Neural progenitor cell (in vitro differentiated cells): ENCODE data around the gene TTC23L. TPM values are rescaled to one million over a fixed set of nuclear protein-coding genes. Genes with fewer than 3 reads are reported as not detected.

ENCODE experiments used
- DNase-seq: peaks from one replicate; pipeline ENCODE4 v3.0.0-alpha.2; 2016; ENCODE audit warnings: low spot score
- H2AFZ ChIP-seq: fragments of 200-600 bp; sonication (generic); replicated peaks from 2 replicates; pipeline ENCODE4 v1.6.1; 2016; ENCODE audit warnings: antibody characterized with exemption
- H3F3A ChIP-seq: fragments of 200-600 bp; sonication (generic); 2 replicates; pipeline ENCODE4 v1.6.1; 2016; ENCODE audit warnings: antibody characterized with exemption, low read depth
- H3K27ac ChIP-seq: fragments of 200-600 bp; sonication (generic); 2 replicates; pipeline ENCODE4 v1.5.1; 2016; ENCODE audit warnings: mild to moderate bottlenecking
- H3K27me3 ChIP-seq: fragments of 200-600 bp; sonication (generic); 2 replicates; pipeline ENCODE4 v1.6.1; 2016; ENCODE audit warnings: mild to moderate bottlenecking, moderate library complexity
- H3K36me3 ChIP-seq: fragments of 200-600 bp; sonication (generic); 2 replicates; pipeline ENCODE4 v1.5.1; 2016
- H3K4me1 ChIP-seq: fragments of 200-600 bp; sonication (generic); 2 replicates; pipeline ENCODE4 v1.6.1; 2016; ENCODE audit warnings: mixed run types
- H3K4me2 ChIP-seq: fragments of 200-600 bp; sonication (generic); 2 replicates; pipeline ENCODE4 v1.6.1; 2016
- H3K4me3 ChIP-seq: fragments of 200-600 bp; sonication (generic); 2 replicates; pipeline ENCODE4 v1.5.1; 2016
- H3K79me2 ChIP-seq: fragments of 200-600 bp; sonication (generic); 2 replicates; pipeline ENCODE4 v1.6.1; 2016; ENCODE audit warnings: low read depth
- H3K9ac ChIP-seq: fragments of 200-600 bp; sonication (generic); 2 replicates; pipeline ENCODE4 v1.6.1; 2016
- H3K9me3 ChIP-seq: fragments of 200-600 bp; sonication (generic); 2 replicates; pipeline ENCODE4 v1.5.1; 2016; ENCODE audit warnings: low read depth
- H4K20me1 ChIP-seq: fragments of 200-600 bp; sonication (generic); 2 replicates; pipeline ENCODE4 v1.6.1; 2016; ENCODE audit warnings: low read depth
- H3K27ac Mint-ChIP-seq: 3 replicates; pipeline ENCODE4 v1.8.0; 2021; ENCODE audit warnings: mixed read lengths
- H3K27me3 Mint-ChIP-seq: 2 replicates; pipeline ENCODE4 v1.8.0; 2022; ENCODE audit warnings: low read depth, mild to moderate bottlenecking, inconsistent platforms, moderate library complexity, mixed read lengths; ENCODE audit not compliant: insufficient read depth
- H3K36me3 Mint-ChIP-seq: 3 replicates; pipeline ENCODE4 v1.8.0; 2021; ENCODE audit warnings: mixed read lengths
- H3K4me1 Mint-ChIP-seq: 3 replicates; pipeline ENCODE4 v1.8.0; 2021; ENCODE audit warnings: mixed read lengths
- H3K4me3 Mint-ChIP-seq: 3 replicates; pipeline ENCODE4 v1.8.0; 2021; ENCODE audit warnings: mild to moderate bottlenecking, moderate library complexity, mixed read lengths
- H3K9me3 Mint-ChIP-seq: 3 replicates; pipeline ENCODE4 v1.8.0; 2020; ENCODE audit warnings: mixed read lengths
- CTCF ChIP-seq: fragments of 200-600 bp; sonication (generic); IDR thresholded peaks from 2 replicates; pipeline ENCODE4 v1.5.1; 2017; ENCODE audit warnings: antibody characterized with exemption, mild to moderate bottlenecking
- EZH2 ChIP-seq: fragments of 200-600 bp; sonication (generic); IDR thresholded peaks from 2 replicates; pipeline ENCODE4 v1.6.1; 2017; ENCODE audit warnings: antibody characterized with exemption, mild to moderate bottlenecking, moderate library complexity
- EZH2phosphoT487 ChIP-seq: fragments of 200-600 bp; sonication (generic); IDR thresholded peaks from 2 replicates; pipeline ENCODE4 v1.6.1; 2017; ENCODE audit warnings: antibody characterized with exemption
- total RNA-seq: library from RNA; depleted of rRNA; stranded (reverse); fragments of >200 nt; gene quantifications from 2 replicates; pipeline ENCODE4 v1.2.3, GENCODE V29; 2015; ENCODE audit warnings: low replicate concordance

Gene TTC23L
- total RNA-seq, 1 donor from 2014 or later, result 1.3 TPM

GRCh38 chr5:34820593-34820992 is 18.4 kb upstream of the TTC23L start:
- no peaks in the 10 kb centered on the region for H3K27me3 Mint-ChIP-seq
- H3K79me2 ChIP-seq, result no peaks in the 10 kb centered on the region
- H3K27ac ChIP-seq, result no peak overlapping the region
- no peaks in the 10 kb centered on the region for H3F3A ChIP-seq
- no peak for DNase-seq
- H3K27me3 ChIP-seq, result no peaks in the 10 kb centered on the region
- no peak overlapping the region for H3K9ac ChIP-seq
- H3K4me1 Mint-ChIP-seq, result no peaks in the 10 kb centered on the region
- H3K4me1 ChIP-seq, result no peaks in the 10 kb centered on the region
- no peak for TF ChIP-seq CTCF
- TF ChIP-seq EZH2phosphoT487, result no peak
- TF ChIP-seq EZH2, result no peak
- no peak overlapping the region for H2AFZ ChIP-seq
- H3K9me3 ChIP-seq, result no peaks in the 10 kb centered on the region
- H3K4me3 Mint-ChIP-seq, result no peak overlapping the region
- no peak overlapping the region for H3K4me2 ChIP-seq
- no peaks in the 10 kb centered on the region for H4K20me1 ChIP-seq
- H3K9me3 Mint-ChIP-seq, result no peaks in the 10 kb centered on the region
- H3K27ac Mint-ChIP-seq, result no peak overlapping the region
- H3K36me3 ChIP-seq, result no peaks in the 10 kb centered on the region
- H3K36me3 Mint-ChIP-seq, result peaks cover 30% of the 10 kb centered on the region
- H3K4me3 ChIP-seq, result no peak overlapping the region

- Histone ChIP-seq H3F3A (no peaks in the 10 kb centered on the region), H3K9ac (no peak overlapping the region), H2AFZ (no peak overlapping the region), H3K4me1 (peaks cover 6% of the 10 kb centered on the region), H3K4me2 (no peak overlapping the region), H3K27ac (no peak overlapping the region), H4K20me1 (no peaks in the 10 kb centered on the region), H3K79me2 (no peaks in the 10 kb centered on the region), H3K4me3 (no peak overlapping the region), H3K36me3 (peaks cover 6% of the 10 kb centered on the region), H3K9me3 (no peaks in the 10 kb centered on the region), H3K27me3 (no peaks in the 10 kb centered on the region)
- Mint-ChIP-seq H3K4me3 (no peak overlapping the region), H3K27me3 (no peaks in the 10 kb centered on the region), H3K9me3 (no peaks in the 10 kb centered on the region), H3K36me3 (peaks cover 46% of the 10 kb centered on the region), H3K27ac (no peak overlapping the region), H3K4me1 (no peaks in the 10 kb centered on the region)
- DNase-seq, result no peak
- TF ChIP-seq EZH2, result no peak
- TF ChIP-seq CTCF, result no peak
- no peak for TF ChIP-seq EZH2phosphoT487
Measured at GRCh38 chr5:34822956-34823715, 15.8 kb upstream of the TTC23L start.

- peak; percentile 30 for DNase-seq
- H3K4me3 Mint-ChIP-seq, result no peak overlapping the region
- no peaks in the 10 kb centered on the region for H3K9me3 ChIP-seq
Measured at GRCh38 chr5:34826347-34826746, 12.6 kb upstream of the TTC23L start.

More at GRCh38 chr5:34826347-34826746, 12.6 kb upstream of the TTC23L start:
- TF ChIP-seq CTCF, result no peak
- TF ChIP-seq EZH2phosphoT487, result no peak
- TF ChIP-seq EZH2, result no peak
- peaks cover 3% of the 10 kb centered on the region for H3K27me3 Mint-ChIP-seq
- peaks cover 6% of the 10 kb centered on the region for H3K36me3 ChIP-seq
- H2AFZ ChIP-seq, result no peak overlapping the region
- H4K20me1 ChIP-seq, result no peaks in the 10 kb centered on the region
- no peaks in the 10 kb centered on the region for H3K79me2 ChIP-seq
- no peak overlapping the region for H3K4me3 ChIP-seq
- H3F3A ChIP-seq, result no peaks in the 10 kb centered on the region
- no peak overlapping the region for H3K27ac ChIP-seq
- H3K27ac Mint-ChIP-seq, result no peak overlapping the region
- no peaks in the 10 kb centered on the region for H3K4me1 Mint-ChIP-seq
- peaks cover 8% of the 10 kb centered on the region for H3K4me1 ChIP-seq
- peaks cover 55% of the 10 kb centered on the region for H3K36me3 Mint-ChIP-seq
- no peaks in the 10 kb centered on the region for H3K9me3 Mint-ChIP-seq
- H3K9ac ChIP-seq, result no peak overlapping the region
- H3K4me2 ChIP-seq, result no peak overlapping the region
- no peaks in the 10 kb centered on the region for H3K27me3 ChIP-seq
